ENCODE results near the gene CDK6.

GRCh38 chr7:92639213-92639896, 197.0 kb downstream of the CDK6 start:
- no peak for TF ChIP-seq CTCF (IDR thresholded peaks at IDR 0.05; ENCODE audit: low read depth, low read length)
- TF ChIP-seq EZH2phosphoT487 (IDR thresholded peaks at IDR 0.05; ENCODE audit: low read depth): no peak

Data from OCI-LY3 (cell line).